SW480 (cell line): ENCODE results near the gene GBP4.

Experiments
- DNase-seq: peaks from one replicate; pipeline ENCODE4 v3.0.0-alpha.2; 2016; ENCODE audit warnings: low spot score

Gene GBP4

DNA sequence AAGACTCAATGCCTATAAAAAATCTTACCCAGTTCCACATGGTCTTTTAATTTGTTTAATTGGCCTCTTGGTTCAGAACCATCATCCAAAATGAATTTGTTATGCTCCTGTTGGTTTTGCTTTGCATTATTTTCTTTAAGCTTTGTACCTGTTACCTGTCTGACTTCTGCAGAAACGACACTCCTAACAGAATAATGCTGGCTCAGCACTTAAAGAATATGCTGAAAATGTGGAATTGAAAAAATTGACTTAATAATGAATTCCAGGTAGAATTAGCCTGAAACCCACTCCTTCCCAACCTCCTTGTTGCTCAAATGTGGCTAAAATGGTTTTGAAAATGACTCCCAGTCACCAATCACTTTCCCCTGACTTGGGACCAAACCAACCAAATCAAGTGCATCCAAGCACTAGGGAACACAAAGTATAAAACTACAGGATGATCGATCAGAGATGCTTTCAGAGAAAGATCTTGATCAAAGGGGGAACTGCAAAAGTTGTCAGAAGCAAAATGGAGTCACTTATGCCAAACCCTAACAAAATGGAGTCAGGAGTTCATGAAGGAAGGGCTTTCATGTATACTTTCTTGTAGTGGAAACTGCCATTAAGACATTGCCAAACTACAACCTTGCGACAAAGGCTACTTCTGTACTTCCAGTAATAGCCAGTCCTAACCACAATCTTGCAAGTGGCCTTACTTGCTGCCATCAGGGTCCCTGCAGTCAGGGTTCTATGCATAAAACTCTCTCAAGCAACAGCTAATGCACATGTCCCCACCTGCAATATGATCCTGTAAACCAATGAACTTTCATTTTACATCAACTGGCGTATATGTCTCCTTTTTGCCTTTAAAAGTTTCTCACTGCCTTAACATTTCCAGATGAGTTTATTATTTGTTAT, 28.3 kb downstream of the GBP4 start:
- no peak for DNase-seq

DNA sequence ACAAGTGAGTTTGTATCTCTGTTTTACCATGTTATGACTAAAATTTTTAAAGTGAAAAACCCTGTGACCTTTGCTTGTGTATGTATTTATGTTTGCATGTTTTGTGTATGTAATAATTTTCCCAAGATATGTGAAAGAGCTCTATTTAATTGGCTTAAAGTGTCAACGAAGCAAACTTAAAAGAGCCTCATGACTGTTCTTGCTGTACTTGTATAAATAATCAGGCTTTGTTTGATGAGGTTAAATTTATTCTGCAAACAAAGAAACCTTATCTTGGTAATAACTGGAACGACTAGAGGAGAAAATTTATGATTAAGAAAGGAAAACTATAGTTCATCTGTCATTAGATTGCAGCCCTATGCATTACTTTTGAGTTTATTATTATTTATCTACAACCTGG, 29.6 kb downstream of the GBP4 start:
- no peak for DNase-seq

DNA sequence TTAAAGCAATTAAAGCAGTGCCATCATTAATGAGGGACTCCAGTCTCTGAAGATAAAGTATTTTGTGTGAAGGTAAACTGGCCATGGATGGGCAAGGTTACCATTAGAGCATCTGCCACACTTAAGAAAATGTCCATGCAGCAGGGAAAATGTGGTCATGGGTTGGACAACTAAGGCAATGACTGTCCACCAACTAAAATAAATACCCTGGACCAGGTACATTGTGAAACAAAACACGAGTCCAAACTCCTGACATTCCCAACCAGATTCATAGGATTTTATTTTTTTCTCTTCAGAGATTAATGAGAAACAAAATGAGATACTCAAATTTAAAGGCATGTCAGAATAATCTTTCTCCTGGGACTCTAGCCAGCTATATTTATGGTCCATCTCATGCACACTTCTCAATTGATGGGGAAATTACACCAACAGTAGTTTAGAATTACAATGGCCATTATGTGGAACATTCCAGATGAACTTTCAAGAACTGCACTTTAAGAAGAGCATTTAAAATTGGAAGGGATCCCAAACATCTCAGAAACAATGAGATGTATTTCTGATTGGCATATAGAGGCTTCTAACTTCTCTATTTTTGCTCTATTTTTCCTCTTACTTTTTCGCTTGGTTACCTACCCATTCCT, 31.0 kb downstream of the GBP4 start:
- DNase-seq: no peak

DNA sequence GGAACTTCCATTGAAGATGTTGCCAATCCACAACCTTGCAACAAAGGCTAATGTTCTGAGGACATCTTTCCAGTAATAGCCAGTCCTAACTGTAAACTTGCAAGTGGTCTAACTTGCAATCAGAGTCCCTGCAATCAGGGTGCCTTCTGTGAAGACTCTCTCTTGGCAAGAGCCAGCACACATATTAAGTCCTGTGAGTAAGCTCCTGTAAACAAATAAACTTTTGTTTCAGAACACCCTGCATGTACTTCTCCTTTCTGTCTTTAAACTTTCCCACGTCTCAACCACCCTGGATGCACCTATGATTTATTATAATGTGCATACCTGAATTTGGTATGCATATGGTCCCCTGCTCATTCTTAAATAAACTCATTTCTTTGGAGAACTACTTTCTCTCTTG, 32.0 kb downstream of the GBP4 start:
- DNase-seq: no peak

DNA sequence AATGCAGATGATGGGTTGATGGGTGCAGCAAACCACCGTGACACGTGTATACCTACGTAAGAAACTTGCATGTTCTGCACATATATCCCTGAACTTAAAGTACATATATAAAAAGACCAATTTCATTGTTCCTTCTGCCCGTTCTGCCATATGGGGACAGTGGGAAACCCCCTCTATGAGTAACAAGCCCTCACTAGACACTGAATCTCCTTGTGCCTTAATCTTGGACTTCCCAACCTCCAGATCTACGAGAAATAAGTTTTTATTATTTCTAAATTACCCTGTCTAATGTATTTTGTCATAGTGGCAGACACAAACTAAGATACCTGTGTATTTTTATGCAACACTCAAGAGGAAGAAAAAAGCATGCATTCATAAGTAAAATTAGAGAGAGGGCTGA, 32.9 kb downstream of the GBP4 start:
- no peak for DNase-seq

DNA sequence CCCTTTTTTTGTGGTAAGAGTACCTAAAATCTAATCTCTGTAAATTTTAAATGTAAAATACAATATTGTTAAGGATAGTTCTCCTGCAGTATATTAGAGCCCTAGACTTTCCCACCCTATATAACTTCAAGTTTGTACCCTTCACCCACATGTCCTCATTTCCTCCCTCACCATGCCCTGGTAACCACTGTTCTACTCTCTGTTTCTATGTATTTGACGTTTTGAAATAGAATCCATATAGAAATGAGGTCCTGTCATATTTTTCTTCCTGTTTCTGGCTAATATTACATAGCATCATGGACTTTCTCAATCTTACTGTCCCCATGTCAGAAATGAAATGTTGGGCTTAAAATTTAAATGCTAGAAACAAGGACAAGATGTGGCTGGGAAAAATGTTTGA, 47.7 kb downstream of the GBP4 start:
- DNase-seq: no peak

DNA sequence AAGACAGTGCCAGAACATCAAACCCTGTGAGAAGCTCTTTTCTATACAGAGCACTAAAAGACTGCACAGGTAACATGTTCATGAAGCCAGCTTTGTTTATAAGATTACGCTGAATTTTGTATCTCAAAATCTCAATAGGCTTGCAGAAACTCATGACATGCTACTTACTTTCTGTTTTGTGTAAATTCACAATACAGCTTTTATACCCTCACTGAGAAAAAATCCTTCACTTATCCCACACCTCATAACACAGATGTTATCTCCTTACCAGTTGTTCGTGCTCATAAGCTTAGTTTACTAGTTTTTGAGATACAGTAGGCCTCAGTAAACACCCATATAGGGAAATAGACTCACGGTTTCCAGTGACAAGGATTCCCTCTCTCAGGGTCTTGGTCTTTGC, 48.8 kb downstream of the GBP4 start:
- DNase-seq: no peak

DNA sequence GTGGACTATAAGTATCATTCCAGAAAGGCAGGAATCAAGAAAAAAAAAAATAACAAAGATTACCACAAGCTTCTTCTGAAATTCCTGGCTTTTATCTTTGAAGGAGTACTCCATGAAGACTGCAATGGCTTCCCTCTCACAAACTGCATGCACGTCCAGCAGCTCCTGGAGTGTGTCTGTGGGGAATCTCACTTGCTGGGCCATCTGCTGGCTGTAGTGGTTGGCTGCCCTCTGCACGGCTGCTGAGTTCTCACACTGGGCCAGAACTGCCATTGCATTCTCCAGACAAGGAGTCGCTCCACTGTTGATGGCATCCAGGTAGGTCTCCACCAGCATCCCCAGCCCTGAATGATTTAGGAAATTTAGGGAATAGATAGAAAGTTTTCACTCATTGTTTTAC, 49.5 kb downstream of the GBP4 start:
- no peak for DNase-seq

DNA sequence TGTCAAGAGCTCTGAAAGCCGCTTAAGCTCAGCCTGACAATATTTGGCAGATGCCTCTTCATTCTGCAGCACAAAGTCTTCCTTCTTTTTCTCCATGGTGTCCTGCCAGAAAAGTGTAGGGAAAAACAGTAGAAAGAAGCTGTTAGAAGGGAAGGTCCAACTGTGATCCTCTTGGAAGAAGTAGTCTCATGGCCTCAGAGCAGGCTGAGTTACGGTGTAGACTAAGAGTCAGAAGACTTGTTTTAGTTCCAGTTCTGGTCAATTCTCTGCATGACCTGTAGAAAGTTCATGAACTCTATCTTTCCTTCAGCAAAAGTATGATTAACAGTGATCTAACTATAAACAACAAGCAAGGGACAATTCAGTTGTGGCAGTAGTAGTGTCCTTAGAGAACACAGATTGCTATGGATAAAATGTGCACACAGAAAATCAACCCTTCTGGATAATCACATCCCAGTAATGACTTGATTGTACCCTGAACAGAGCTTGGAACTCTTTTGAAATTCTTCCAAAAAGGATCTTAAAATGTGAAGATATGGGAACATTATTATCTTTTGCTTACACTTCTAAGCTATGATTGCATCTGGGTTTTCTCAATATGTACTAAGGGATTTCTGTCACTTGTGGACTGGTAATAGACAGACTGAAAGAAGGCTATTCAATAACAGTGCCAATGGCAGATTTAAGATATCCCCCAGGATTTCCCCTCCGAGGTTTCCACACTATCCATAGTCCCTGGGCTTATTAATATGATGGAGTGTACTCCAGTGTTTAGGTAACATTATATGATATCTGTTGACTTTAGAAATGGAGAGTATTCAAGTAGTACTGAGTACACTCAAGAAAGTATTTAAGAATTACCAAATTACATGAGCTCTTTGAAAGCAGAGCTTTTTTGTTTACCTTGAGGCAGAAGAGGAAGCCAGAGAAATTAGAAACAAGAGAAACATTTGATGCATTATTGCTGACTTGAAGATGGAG, 50.8 kb downstream of the GBP4 start:
- no peak for DNase-seq

DNA sequence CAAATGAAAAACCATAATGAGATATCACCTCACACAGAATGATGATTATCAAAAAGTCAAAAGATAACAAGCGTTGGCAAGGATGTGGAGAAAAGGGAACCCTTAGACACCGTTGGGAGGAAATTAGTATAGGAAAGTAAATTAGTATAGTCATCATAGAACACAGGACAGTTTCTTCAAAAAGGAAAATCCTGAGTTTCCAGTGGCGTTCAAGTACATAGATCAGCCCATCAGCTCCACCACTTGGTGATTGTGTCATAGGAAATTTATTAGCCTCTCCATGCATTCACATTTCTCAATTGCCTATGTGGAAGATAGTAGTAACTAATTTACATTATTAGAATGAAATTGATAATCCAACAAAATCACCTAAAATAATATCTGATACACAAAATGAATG, 52.0 kb downstream of the GBP4 start:
- no peak for DNase-seq

DNA sequence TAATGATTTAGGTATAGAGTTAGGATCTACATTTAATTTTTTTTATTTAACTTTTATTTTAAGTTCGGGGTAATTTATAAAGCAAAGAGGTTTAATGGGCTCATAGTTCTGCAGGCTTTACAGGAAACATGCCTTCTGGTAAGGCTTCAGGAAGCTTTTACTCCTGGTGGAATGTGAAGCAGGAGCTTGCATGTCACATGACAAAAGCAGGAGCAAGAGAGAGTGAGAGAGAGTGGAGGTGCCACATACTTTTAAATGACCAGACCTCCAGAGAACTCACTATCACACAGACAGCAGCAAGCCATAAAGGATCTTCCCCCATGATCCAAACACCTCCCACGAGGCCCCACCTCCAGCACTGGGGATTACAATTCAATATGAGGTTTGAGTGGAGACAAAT, 55.3 kb downstream of the GBP4 start:
- DNase-seq: no peak

DNA sequence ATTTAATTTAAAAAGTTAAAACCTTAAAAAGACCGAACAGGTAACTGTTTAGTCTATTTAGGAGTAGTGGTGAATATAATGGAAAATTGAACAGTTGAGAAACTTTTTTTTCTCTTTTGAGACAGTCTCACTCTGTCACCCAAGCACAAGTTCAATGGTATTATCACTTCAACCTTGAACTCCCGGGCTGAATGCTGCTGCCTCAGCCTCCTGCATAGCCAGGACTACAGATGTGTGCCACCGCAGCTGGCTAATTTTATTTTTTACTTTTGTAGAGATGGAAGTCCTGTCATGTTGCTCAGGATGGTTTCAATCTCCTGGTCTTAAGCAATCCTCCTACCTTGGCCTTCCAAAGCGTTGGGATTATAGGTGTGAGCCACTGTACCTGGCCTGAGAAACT, 56.6 kb downstream of the GBP4 start:
- no peak for DNase-seq

DNA sequence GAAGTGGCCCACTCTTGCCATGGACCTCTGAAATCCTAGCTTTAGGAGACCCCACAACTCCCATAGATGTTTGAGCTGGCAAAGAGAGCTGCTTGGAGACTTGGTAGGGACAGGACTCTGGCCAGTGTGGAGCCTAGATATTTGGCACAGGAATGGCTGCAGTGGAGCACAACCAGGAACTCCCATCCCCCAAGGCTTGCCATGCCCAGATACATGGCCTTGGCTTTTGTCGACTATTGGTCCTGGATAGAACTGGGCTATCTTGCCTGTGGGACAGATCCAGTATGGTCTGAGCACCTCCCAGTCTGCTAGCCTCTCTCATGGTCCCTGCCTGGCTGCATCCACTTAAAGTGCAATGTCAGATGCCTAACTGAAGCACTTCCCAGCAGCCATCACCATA, 65.0 kb downstream of the GBP4 start:
- DNase-seq: no peak
